ENCODE measurements around the gene PLXDC2.

PLXDC2 gene

DNA sequence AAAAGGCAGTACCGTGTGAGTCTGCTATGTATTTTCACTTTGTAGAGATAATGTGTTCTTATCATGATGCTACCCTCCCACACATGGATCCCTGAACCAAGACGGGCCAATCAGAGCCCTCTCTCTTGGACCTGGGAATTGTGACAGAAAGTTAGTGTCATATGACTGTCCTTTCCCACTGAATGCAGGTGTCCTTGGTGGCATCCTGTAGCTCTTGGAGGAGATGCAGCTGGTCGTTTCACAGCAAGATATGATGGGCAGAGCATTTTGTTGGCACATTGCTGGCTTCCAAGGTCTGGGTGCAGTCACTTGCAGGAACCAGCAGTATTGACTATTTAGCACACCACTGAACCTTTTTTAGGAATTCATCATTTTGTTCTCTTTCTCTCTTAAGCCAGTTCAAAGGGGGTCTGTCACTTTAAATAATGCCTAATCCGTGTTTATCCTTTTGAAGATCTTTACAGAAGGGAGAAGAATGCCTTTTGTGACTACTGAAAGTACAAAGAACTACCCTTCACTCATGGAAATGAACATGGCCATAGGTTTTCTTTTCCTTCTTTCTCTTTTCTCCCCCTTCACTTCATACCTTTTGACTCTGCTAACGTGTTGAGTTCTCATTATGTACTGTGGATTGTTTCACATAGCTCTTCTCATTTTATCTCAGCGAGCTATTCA, 125.1 kb downstream of the PLXDC2 start:
- no peak for DNase-seq (ENCODE audit: low spot score)
- TF ChIP-seq, protein P1, sequence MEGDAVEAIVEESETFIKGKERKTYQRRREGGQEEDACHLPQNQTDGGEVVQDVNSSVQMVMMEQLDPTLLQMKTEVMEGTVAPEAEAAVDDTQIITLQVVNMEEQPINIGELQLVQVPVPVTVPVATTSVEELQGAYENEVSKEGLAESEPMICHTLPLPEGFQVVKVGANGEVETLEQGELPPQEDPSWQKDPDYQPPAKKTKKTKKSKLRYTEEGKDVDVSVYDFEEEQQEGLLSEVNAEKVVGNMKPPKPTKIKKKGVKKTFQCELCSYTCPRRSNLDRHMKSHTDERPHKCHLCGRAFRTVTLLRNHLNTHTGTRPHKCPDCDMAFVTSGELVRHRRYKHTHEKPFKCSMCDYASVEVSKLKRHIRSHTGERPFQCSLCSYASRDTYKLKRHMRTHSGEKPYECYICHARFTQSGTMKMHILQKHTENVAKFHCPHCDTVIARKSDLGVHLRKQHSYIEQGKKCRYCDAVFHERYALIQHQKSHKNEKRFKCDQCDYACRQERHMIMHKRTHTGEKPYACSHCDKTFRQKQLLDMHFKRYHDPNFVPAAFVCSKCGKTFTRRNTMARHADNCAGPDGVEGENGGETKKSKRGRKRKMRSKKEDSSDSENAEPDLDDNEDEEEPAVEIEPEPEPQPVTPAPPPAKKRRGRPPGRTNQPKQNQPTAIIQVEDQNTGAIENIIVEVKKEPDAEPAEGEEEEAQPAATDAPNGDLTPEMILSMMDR (IDR thresholded peaks at IDR 0.05; ENCODE audit: extremely low read depth, missing control alignments), result no peak

DNA sequence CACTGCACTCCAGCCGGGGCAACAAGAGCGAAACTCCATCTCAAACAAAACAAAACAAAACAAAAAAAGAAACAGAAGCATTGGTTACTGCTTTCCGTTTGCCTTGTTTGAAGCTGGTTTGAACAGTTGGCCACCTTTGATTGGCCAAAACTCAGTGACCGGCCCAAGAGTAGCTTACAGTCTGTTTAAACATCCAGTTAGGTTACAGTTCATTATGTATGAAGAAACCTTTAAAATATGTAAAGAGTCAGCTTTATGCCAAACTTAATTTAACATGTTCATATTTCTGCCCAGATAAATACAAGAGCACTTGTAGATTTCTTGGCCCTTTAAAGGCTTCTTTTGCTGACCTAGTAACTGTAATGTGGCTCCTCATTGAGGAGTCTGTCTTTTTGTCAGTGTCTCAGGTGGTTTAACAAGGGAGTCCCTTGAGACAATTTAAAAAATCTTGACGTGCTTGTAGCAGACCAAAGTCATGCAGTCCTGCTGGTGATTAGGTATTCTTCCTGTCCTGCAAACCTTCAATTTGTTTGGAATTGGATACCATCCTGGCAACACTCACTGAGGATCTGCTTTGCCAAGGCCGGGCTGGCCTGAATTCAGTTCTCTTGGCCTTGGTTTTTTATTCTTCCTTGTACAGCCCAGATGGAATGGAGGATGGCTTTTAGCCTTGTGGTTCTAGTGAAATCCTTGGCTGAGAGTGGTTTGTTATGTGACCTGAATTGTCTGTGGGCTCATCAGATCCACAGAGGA, 128.9 kb downstream of the PLXDC2 start:
- TF ChIP-seq, protein P1 (IDR thresholded peaks at IDR 0.05; ENCODE audit: extremely low read depth, missing control alignments), result no peak
- no peak for DNase-seq (ENCODE audit: low spot score)

DNA sequence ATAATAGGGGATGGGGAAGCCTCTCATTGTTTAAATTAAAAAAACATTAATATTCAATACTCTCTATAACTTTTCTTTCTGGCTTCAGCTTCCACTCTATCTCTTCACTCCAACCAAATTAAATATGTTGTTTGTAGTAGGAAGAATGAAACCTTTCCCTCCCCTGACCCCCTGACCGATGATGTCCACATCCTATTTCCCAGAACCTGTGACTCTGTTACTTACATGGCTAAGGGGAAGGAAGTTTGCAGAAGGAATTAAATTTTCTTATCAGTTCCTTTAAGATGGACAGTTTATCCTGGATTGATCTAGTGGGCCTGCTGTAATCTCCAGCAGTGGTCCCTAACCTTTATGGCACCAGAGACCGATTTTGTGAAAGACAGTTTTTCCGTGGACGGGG, 130.0 kb downstream of the PLXDC2 start:
- TF ChIP-seq, protein P1 (IDR thresholded peaks at IDR 0.05; ENCODE audit: extremely low read depth, missing control alignments), result no peak
- no peak for DNase-seq (ENCODE audit: low spot score)

DNA sequence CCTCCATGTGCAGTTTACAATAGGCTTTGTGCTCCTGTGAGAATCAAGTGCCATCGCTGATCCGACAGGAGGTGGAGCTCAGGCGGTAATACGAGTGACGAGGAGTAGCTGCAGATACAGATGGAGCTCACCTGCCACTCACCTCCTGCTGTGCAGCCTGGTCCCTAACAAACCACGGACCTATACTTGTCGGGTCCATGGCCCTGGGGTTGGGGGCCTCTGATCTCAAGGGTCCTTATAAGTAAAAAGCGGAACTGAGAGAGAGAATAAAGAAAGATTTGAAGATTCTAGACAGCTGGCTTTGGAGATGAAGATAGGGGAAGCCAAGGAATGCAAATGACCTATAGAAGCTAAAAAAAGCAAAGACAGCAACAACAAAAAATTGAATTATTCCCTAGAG, 130.6 kb downstream of the PLXDC2 start:
- DNase-seq (ENCODE audit: low spot score), result no peak

DNA sequence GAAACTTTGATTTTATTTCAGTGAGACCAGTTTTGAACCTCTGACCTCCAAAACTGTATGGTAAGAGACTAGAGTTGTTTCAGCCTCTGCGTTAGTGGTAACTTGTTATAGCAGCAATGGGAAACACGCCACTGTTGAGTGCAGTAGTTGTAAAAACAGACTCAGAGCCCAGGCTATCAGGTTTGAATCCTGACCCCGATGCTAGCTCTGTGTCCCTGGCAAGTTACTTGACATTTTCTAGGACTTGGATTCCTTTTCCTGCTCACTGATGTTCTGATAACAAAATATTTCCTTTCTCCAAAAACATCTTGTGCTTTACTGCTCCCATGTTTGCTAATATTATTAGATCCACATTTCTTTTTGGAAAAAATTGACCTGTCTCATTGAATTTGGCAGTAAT, 131.0 kb downstream of the PLXDC2 start:
- DNase-seq (ENCODE audit: low spot score), result no peak
- TF ChIP-seq, protein P1 (IDR thresholded peaks at IDR 0.05; ENCODE audit: extremely low read depth, missing control alignments), result no peak

More for the DNA sequence above, 130.6 kb downstream of the PLXDC2 start:
- TF ChIP-seq, protein P1 (IDR thresholded peaks at IDR 0.05; ENCODE audit: extremely low read depth, missing control alignments), result no peak

DNA sequence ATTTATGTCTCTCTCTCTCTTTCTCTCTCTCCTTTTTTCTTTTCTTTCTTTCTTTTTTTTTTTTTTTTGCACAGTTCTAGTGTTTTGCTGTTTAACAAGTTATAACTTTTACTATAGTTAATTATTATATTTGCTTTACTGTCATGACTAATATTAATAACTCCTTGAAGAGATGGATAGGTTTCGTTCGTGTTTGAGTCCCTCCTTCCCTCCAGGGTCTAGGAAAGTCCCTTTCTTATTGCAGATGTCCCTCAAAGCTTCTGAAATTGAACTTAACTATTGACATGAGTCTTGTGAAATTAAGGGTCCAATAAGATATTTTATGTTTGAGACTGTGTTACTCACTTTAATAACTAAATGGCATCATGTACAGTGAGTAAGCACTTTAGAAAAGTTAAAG, 131.4 kb downstream of the PLXDC2 start:
- TF ChIP-seq, protein P1 (IDR thresholded peaks at IDR 0.05; ENCODE audit: extremely low read depth, missing control alignments), result no peak
- no peak for DNase-seq (ENCODE audit: low spot score)

DNA sequence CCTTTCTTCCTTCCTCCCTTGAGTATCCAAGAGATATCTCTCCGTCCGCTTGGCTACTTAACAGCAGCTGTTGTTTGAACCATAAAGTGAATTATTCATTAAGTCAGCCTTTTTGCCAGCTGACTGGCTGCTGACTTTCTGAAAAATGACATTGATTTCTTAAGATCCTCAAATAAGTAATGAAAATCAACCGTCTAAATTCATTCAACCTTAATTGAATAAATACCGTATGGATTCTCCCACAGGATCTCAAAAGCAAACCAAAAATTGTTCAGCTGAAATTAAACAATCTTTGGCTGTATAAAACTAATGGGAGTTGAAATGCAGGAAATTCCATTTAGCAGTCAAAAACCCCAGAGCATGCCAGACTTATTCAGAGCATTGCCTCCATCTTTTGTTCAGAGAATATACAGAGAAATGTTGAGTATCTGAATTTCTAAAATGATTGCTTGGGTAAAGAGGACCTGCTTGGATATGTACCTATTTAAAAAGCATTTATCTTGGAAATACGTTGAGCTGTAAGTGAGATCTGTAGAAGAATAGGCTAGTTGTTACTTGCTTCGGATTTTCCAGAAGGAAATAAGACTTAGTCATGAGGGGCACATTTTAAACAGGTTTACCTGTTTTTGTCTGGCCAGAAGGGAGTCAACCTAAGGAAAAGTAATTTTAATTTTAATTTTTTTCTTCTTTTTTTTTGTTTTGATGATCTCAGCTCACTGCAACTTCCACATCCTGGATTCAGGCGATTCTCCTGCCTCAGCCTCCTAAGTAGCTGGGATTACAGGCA, 136.2 kb downstream of the PLXDC2 start:
- TF ChIP-seq, protein P1 (IDR thresholded peaks at IDR 0.05; ENCODE audit: extremely low read depth, missing control alignments), result no peak
- no peak for DNase-seq (ENCODE audit: low spot score)
